AG08396 (cell line): Measurements from ENCODE around the gene TASOR2.

Source experiments
- DNase-seq: peaks from one replicate; pipeline ENCODE4 v3.0.0; 2012; ENCODE audit warnings: low spot score, mixed read lengths

TASOR2 gene

DNA sequence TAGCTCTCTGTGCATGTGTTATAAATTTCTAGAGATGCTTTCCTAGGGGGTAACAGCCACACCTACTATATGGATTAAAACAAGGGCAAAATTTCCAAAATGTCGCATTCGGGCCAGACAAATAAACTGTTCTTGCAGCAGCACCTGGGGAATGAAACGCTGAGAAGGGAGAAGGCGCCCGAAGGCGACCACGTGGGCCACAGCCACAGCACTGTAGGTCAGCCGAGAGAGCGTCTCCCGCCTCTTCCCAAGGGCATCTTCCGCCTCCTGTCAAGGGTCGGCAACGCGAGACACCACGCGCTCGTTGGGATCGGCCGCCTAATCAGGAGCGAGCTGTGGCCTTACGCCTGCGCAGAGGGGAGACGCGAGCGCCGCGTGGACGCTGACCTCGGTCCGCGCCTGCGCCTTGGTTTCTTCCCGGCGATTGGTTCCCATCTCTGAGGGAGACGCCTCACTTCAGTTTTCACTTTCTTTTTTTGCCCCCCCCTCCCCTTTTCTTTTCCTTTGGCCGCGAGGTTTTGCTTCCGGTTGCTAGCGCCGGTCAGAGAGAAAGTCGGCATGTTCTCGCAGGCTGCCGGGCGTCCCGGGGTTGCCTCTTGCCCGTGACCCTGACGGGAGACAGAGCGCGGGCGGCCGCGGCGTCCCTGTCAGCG lies at the start of gene TASOR2:
TASOR2 (plus strand) TSS at position 521 of the 653 bp plus-strand sequence. CDS start 35,805 bp downstream, outside the sequence.
- DNase-seq: peak; percentile 99

GRCh38 chr10:5634918-5635317 lies 49.7 kb upstream of the TASOR2 start:
- DNase-seq: no peak

DNA sequence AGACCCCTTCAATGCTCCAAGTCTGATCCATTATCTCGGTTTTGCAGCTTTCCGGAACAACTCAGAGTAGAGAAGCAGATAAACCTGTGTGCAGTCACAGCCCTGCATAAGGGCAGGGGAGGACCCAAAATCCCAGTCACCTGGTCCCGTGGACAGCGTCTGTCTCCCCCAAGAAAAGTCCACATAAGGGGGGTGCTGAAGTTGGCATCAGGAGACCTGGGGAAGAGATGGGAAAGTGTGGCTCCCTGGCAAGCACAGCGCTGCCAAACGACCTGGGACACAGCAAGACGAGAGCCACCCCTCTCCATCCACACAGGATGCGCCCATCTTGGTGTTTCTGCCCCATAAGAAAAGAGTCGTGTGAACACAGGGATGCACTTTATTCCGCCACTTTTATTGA lies 46.1 kb upstream of the TASOR2 start:
- DNase-seq: no peak

- no peak for DNase-seq
These were observed 45.6 kb upstream of the TASOR2 start for GRCh38 chr10:5639066-5639465.

DNA sequence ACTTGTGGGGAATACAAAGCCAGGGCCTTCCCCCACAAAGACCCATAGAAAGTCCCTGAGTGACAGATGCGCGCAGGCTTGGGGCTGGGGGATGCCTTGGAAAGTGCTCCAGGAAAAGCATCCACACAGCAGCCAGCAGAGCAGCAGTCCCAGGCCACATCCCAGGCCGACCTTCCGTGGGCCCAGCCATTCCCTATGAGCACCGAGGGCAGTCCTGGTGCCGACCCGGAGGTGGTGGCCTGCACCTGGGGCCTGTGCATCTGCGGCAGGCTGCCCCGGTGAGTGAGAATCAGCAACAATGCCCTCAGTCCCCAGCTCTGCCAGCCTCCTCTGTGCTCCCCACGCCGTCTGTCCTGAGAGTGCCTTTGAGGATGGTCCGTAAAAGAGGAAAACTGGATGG lies 44.6 kb upstream of the TASOR2 start:
- DNase-seq: no peak

- DNase-seq: no peak
These were observed 44.1 kb upstream of the TASOR2 start for GRCh38 chr10:5640501-5640900.

- no peak for DNase-seq
These were observed 43.1 kb upstream of the TASOR2 start for GRCh38 chr10:5641501-5641900.

GRCh38 chr10:5643346-5644067 lies 41.1 kb upstream of the TASOR2 start:
- no peak for DNase-seq

GRCh38 chr10:5644930-5645329 lies 39.7 kb upstream of the TASOR2 start:
- no peak for DNase-seq

DNA sequence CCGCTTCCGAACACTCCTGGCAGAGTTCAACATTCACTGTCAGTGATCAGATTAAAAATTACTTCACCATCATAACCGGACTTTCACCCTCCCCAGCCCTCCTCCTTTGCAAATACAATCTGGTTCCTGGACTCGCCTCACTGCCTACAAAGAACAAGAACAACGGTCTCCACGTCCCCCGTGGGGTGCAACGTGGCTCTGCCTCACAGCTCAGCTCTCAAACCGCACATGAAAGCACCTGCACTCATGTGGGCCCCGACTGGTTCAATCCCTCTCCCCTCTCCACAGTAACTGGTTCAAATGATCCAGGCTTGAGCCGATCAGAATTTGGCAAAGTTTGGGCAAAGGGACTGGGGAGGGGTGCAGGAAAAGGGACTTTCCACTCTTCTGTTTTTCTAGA lies 39.3 kb upstream of the TASOR2 start:
- no peak for DNase-seq

DNA sequence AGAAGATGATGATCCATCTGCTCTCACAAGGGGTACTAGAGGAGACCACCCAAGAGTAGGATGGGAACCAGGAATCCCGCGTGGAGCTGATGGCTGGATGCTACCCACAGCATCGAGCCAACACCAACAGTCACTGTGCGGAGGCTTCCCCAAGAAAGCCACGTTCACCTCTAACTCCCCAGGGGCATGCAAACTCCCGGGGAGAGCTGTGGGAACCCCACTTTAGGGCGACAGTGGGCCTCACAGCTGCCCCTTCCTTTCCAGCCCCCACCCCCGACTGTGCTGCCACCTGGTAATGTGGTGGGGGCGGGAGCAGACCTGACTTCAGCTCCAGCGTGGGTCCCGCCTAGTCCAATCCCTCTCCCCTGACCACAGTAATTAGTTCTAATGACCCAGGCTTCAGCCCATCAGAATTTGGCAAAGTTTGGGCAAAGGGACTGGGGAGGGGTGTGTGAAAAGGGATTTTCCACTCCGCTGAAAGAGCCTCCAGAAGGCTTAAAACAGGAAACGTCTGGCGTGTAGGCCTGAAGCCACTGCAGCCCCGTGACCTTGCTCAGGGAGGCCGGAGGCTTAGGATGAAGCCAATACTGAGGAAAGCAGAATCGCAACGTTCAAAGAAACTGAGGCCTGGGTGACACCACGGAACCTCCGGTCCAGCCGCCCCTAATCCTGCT lies 38.6 kb upstream of the TASOR2 start:
- DNase-seq: no peak

DNA sequence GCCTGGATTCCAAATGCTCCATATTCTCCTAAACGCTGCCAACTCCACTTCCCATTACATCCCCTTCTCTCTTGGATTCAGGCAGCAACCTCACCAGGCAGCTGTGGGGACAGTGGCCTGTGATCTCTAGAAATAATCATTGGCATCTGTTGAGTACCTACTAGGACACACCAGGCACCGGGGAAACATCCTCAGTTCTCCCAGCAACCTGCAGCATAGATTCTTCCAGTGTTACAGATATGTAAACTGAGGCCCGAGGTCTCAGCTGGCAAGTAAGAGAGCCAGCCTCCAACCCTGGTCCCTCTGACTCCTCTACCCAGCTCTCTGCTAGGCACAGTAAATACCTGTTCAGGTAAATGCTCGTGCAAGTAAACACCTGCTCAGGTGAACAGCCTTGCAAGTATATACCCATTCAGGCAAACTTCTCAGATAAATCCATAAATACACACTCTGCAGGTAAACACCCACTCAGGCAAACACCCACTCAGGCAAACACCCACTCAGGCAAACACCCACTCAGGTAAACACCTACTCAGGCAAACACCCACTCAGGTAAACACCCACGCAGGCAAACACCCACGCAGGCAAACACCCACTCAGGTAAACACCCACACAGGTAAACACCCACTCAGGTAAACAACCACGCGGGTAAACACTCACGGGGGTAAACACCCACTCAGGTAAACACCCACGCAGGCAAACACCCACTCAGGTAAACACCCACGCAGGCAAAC lies 37.0 kb upstream of the TASOR2 start:
- no peak for DNase-seq

DNA sequence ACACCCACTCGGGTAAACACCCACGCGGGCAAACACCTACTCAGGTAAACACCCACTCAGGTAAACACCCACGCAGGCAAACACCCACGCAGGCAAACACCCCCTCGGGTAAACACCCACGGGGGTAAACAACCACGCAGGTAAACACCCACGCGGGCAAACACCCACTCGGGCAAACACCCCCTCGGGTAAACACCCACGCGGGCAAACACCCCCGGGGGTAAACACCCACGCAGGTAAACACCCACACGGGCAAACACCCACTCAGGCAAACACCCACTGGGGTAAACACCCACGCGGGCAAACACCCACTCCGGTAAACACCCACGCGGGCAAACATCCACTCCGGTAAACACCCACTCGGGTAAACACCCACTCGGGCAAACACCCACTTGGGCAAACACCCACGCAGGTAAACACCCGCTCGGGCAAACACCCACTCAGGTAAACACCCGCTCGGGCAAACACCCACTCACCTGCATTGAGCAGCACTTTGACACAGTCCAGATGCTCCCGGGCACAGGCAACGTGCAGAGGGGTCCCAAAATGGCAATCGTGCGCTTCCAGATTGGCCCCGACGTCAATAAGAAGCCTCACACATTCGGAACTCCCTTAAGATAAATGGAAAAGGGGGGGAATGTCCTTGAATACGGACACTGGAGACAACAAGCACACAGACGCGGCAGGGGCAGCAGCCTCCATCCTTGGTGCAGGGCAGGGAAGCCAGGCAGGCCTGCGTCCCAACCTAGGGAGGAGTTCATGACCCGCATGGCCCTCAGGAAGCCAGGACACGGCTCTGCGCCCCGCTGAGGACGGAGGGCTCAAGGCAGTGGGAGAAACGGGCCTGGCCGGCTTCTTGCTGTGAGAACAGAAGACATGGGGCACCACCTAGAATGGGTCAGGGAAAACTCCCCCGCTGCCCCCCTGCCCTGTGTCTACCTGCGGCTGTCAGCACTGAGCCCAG lies 35.9 kb upstream of the TASOR2 start:
- no peak for DNase-seq

- DNase-seq: no peak
These were observed 34.9 kb upstream of the TASOR2 start for GRCh38 chr10:5649746-5650145.

GRCh38 chr10:5650664-5651387 lies 33.8 kb upstream of the TASOR2 start:
- DNase-seq: no peak

DNA sequence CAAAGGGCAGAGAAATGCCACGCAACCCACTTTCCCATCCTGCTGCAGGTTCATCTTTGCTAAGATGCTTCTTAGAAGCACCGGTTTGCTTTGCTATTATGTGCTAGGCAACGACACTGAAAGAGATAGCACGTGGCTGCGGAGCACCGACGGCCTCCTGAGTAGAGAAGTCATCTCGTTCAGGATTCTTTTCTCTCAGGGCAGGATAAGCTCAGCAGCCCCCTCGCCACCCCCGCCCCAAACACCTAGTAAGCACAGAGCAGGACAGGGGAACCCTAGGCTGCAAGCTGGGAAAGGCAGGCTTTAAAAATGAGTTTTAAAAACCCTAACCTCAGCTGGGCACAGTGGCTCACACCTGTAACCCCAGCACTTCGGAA lies 33.3 kb upstream of the TASOR2 start:
- no peak for DNase-seq

DNA sequence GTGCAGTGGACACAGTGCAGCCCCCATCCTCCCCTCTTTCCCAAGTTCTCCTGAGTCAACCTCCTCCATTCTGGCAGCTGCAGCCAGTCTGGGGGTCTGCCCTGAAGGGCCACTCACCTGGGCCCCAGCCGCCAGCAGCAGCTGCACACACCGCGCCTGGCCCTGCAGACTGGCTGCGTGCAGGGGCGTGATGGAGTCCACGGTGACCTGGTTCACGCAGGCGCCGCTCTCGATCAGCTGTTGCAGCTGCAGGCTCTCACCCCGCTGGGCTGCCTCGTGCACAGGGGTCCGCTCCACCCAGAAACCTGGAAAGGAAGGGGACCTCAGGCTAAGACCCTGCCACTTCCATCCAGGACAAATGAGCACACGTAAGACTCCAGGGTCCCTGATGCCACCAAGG lies 31.9 kb upstream of the TASOR2 start:
- no peak for DNase-seq

GRCh38 chr10:5654218-5654755 lies 30.4 kb upstream of the TASOR2 start:
- DNase-seq: no peak

DNA sequence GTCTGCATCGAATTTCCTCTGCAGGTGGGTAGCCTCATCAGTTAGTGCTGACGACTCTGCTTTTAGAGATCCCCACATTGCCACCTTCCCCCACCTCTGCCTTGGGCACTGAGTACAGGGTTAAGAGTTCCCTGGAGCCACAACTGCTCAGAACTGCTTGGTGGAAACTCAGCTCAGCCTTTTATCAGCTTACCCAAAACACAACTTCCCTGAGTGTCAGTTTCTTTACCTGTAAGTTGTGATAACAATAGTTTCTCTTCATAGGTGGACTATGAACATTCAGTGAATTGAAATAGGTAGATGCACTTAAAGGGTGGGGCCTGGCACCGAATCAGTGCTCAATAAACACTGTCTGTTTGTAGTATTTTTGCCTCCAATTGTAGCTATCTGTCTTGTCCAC lies 29.5 kb upstream of the TASOR2 start:
- no peak for DNase-seq
